GM21717 (cell line): Measurements from ENCODE around the gene GBE1.

Experiments used
- ATAC-seq: cut with Tn5 transposase; IDR thresholded peaks from one replicate; pipeline ENCODE4 v1.9.1; 2021; ENCODE audit warnings: mild to moderate bottlenecking, moderate library complexity; ENCODE audit not compliant: unreplicated experiment

Gene GBE1

DNA sequence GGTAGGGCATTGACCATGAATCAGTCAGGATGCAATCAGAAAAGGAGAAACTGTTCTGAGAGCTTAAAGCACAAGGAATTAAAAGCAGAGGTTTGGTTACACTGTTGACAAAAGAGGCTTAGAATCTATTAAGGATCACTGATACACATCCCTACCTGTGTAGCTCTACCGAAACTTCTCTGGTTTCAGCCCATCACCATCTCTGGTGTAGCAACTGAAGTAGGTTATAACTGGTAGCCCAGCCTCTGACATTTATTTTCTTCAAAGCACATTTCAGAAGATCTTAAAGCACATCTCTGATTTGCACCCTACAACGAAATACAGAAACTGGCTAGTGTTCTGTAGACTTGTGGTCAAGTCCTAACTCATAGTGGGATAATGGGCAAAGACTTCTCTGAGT, 283.7 kb downstream of the GBE1 start:
- no peak for ATAC-seq

DNA sequence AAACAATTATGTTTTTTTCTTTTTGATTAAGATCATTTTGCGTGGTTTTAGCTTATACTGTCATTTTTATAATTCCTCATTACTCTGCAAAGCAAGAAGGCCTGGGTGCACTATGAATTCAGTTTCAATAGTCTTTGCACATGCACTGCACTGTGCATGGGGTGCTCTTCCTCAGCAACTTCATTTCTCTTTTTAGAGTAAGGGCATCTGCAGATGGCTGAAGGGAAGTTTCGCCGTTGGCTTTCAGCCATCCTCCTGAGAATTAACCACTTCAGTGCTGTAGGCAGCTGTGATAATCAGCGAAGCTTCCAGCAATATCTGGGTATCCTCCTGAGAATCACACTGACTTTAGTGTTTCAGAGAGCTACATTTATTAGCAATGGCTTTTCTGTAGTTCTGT, 284.8 kb downstream of the GBE1 start:
- no peak for ATAC-seq

DNA sequence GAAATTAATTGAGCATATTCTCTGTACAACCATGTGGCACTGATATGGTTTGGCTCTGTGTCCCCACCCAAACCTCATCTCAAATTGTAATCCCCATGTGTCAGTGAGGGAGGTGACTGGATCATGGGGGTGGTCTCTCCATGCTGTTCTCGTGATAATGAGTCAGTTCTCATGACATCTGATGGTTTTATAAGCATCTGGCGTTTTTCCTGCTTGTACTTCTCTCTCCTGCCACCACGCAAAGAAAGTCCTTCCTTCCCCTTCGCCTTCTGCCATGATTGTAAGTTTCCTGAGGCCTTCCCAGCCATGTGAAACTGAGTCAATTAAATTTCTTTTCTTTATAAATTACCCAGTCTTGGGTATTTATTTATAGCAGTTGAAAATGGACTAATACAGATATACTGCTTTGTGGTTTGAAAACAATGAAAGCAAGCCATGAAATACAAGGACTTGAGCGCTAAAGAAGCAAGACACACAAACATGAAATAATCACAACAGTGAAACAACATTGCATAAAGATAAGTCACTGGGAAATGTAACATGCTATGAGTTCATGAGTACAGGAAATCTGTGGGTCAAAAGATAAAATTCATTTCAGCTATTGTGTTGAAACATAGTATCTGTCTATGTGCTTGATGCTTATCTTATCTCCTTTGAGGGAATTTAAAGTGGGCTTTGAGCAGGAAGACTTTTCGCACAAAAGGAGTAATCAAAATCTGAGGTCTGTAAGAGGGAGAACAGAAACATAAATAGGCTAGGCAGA, 288.7 kb downstream of the GBE1 start:
- no peak for ATAC-seq

DNA sequence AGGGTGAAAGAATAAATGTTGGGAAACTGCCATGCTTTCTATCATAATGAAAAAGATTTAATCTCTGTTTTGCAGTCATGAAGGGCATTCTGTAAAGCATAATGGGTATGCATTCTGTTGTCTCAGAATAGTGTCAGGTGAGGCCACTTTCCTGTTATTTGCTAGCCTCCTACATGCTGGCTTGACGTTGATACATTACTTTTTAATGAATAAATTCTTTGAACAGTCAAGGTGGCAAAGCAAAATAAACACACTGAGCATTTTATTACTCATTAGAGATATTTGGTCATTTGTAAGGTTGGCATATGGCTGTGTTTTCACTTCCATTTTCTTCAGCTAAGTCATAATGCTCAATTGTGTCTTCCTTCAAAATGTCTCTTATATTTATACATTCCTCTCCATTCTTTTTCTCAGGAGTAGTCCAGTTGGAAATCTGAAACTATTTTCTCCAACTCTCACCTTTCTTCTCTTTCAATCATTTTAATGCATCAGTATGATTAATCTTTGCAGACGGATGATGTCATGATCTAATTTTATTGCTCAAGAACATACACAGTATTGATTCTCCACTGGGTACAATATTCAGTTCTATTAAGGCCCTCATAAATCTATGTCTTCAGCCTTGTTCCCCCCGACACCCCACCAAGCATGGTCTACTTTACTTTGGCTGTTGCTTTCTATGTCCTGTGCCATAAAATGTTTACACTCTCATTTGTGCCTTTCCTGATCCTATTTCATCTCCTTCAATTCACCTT, 290.7 kb downstream of the GBE1 start:
- no peak for ATAC-seq

DNA sequence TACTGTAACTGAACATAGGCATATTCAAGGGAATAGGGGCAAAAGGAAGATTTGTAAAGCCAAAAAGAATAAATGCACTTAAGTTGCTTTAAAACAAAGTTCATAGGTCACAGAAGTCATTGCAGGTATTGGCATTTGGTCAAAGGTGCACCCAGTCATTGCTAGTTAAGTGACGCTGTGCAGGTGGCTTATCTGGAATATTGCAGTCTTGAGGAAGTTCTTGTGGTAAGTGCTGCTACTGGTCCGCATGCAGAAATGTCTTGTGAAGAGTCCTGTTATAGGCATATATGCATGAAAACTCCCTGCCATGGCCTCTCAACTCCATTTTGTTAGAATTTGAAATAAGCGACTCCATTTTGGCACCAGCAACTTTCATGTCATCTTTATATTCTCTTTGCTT, 293.1 kb downstream of the GBE1 start:
- ATAC-seq, result no peak

DNA sequence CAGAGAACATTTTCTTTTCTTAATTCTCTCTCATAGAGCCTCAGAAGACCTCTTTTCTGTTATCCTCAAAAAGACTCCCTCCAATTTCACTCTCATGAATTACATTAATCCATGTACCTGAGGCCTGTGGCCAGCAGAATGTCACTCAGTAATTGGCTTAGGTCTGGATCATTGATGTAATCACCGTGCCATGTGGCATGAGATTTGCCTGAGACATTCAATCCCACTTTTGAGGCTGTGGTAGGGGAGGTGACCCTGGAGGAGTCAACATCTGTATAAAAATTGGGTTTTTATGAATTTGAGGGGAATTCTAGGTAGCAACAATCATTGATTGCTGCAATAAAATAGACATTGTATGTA, 295.3 kb downstream of the GBE1 start:
- ATAC-seq, result no peak

DNA sequence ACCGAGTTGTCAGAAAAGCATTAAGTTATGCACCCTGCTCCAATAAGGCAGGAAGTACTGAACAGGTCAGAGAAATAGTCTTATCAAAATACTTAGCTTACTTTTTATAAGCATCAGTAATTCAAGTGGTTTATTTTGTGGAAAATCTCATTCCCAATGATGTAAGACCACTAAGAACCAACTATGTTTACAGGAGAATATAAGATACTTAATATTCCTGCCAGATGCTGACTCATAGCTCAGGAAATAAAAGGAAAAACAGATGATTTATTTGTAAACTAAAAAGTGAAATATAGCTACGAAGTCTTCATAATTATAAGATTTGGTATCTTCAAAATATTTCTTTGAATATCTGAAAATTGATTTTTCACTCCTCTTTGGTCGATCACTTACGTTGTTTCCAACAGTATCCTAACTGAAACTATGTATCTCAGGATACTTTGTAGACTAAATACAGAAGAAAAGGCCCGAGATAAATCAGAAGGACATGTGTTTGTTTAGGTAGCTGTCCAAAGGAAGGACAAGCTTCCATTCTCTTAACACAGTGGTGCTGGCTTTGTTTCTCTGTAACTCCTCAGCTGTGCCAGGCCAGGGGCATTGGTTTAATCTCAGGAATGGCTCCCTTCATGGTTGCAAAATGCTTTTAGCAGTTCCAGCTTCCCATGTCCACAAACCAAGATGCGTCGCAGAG, 295.8 kb downstream of the GBE1 start:
- ATAC-seq, result no peak

DNA sequence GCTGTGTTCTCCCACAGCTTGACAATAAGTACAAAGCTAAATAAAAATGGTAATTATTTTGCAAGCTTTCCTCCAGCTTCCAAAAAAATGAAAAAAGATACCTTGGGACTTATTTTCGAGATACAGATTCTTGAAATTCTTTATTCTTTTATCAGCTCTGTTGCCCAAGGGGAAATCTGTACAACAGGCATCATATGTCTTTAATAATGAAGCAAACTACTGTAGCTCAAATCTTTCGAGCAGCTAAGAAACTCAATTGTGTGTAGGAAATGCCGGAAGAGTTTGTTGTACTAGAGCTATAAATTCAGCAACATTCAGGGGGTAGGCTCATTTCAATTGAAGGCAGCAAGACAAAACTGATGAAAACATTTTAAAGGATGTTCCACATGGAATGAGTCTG, 297.7 kb downstream of the GBE1 start:
- no peak for ATAC-seq

DNA sequence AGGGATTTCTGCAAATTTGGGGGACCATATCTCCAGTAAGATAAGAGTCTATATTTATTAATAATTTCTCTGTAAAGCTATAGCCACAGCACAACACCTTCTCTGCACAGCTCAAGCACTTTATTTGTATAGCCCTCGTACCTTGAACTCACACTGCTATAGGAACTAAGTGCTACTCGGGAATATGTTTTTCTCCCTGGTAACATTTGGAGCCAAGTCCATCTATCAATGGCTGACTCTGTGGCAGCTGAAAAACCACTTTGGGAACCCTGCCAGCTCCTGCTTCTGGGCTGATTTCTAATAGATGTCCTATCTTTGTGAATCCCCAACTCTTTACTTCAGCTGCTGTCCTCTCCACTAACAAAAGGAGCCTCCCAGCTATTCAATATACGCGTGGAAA, 298.5 kb downstream of the GBE1 start:
- no peak for ATAC-seq

DNA sequence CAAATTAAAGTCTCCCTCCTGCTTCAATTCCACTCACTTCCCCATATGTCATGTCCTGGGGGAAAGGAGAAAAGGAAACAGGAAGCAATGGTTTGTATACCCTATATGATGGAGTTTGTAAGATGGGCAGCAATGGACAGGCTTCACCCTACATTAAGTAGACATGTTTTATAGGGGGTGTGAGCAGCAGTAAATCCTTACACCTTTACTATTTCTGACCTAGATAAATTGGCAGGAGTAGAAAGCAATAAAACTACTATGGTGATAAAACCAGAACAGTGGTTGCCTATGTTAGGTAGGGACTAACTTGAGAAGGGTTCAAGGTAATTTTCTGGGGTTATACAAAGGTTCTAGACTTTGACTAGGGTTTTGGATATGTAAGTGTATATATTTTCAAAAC, 301.7 kb downstream of the GBE1 start:
- no peak for ATAC-seq

DNA sequence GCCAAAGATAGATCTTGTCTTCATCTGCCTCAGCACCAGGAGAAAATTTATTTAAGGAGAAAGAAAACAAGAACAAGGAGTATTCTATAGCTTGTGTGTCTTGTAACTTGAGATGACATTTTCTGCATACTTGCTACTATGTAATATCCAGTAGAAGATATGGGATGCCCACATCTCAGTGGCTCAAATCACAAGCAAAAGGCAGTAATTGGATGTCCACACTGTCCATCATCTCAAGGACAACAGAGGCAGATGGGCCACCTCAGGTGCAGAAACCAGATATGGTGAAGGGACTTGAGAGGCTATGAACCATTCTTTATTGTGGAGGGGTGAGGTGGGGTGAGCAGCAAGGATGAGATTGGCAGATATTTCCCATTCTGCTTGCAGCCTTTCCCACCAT, 309.0 kb downstream of the GBE1 start:
- no peak for ATAC-seq

DNA sequence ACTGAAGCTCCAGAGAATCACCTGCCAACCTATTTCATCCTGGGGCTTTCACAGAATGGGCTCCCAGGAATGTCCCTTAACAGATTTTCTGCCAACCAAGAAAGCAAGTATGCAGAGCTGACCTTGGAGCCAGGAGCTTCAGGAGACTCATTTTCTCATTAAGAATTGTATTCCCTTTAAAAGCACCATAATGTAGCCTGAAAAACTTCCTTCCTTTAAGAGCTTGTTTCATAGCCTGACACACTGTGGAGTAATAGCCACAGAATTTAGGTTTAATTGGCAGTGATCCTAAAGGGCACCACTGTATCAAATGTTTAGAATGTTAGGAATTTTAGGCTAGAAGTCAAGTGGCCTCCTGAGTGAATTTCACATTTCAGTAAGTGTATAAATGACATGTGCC, 309.8 kb downstream of the GBE1 start:
- no peak for ATAC-seq

DNA sequence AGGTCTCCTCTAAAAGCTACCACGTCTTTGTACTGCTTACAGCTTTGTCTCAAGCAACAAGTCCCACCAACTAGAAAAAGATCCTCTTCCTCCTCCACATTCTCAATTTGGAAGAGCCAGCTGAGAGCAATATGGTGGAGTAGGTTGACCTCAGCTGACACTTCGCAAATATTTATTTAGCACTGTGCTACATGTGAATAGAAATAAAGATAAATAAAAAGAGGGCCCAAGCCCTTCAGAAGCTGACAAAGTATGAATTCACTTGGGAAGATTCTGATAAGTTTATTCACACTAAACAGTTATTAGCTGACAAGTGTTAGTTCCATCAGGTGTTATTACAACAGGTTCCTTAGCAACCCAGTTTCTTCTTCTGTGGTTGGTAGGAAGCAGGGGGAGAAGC, 310.3 kb downstream of the GBE1 start:
- no peak for ATAC-seq

DNA sequence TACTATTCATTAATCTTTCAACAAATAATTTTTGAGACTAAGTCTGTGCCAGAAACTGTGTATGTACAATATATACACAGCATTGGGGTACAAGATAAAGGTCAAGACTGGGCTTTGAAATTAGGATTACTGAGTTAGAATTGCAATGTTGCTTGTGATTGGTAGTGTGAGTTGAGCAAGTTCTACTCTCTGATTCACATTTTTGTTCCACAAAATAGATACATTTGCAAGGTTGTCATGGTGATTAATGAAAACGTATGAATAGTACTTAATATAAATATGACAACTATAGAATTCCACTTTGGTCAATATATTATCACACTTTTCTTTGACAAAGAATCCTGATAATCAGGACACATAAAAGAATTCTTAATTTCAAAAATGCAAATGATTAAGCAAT, 314.6 kb downstream of the GBE1 start:
- ATAC-seq, result no peak

DNA sequence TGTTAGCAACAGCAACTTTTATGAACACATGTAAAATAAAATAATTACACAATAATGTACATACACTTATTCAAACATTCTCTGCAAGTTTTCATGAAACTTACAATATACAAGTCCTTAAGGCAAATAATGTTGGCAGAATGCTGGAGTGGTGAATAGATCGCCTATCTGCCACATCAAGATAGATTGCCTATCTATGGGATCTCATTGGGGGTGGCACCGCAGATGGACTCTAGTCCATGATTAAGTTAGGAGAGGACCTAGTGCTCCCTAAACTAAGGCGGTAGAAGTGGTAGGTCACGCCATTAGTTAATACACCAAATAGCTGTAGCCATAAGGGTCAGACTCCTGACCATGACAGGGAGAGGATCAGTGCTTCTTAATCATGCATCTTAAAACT, 315.7 kb downstream of the GBE1 start:
- ATAC-seq, result no peak

DNA sequence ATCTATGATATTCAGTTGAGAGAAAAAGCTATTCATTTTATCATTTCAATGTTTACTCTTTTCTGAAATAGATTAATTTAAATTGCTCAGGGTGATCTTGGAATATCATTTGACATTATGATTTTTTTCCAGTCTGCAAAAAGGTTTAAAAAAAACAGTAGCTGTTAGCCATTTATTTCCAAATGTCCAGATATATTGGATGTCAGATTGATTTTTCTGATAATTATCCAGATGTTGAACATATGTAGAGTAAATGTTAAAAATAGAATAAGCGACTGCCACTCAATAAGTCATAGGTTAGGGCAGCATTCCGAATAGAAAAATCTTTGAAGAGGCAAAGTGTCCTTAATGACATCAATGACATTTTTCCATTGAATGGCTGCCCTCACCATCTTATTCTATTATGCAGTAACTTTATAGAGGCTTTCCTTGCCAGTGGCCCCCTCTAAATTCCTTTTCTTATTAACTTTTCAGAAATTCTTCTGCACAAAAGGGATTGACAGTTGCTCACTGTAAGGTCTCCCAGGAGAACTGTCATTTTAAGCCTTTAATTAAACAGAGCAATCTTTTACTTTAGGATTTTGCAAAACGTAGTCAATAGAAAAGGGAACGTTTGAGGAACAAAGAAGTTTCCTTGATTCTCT, 316.5 kb downstream of the GBE1 start:
- no peak for ATAC-seq

DNA sequence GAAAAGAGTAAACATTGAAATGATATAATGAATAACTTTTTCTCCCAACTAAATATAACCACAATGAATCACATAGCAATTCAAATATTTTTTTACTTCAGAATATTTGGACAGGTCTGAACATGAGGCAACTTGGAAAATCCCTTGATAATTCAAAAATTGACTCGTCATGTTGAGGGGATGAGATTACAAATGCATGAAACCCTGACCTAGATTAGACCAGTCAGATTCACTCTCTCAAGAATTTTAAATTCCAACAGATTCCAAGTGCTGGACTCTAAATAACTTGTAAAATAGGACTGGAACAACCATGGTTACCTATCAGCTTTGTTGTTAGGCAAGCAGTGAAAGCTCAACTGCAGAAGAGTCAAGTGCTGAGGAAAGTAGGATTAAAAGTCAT, 317.5 kb downstream of the GBE1 start:
- ATAC-seq, result no peak

DNA sequence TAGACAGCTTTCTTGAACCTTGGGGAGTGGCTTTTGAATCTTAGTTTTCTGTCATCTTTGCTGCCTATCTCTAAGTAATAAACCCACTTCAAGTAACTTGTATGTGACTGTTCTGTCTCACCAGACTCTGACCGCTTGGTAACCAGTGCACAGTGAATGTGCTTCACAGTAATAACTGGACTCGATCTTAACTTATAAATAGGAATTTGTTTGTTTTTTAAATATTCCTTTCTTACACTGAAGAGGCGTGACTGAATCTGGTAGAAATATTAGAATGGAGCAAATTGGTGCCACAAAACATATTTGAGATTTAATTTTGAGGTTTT, 318.0 kb downstream of the GBE1 start:
- no peak for ATAC-seq

DNA sequence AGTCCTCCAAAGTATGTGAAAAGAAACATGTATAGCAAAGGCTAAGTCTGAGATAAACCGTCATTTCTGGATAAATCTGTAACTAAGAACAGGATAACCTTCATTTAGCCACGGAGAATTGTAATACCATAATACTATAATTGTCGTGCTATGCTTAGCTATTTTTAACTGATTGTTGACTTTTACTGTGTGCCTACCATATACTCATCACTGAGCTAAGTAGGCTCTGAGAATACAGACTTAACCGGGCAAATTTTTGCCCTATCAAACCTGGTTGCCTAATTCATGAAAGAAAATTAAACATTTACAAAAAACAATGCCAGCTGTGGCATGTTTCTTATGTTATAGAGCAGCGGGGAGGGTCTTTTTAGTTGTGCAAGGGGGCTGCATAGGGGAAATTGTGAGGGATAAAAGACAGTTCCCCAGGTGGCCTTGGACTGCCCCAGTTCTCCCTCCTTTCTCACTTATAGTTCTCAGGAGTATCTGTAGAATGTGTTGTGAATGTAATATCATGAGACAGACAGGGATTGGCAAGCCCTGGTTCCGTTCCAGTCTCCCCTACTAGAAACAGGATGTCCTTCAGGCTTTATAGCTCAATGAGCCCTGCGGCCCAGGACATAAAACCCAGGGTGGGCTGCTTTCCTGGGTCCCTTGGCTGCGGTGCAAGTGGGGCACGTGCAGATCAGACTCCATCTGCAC, 318.5 kb downstream of the GBE1 start:
- ATAC-seq, result no peak

DNA sequence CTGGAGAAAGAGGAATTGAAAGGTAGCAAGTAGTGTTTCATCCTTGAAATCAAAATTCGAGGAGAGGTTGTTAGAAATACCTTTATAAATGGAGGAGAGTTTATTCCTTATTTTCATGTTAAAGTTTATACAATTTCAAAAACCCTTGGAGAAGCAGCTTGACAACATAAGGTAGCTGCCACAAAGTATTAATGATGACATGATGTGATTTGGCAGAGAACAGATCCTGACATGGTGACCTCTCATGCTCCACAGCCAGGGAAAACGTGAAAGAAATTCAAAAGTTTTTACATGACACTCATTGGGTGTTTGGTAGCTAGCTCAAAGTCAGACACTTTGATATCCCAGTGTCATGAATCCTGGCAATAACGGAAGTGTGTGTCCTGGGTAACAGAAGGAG, 320.8 kb downstream of the GBE1 start:
- ATAC-seq, result no peak
